Left ventricle myocardium inferior (tissue), 1 donor: ENCODE measurements around the gene COMMD9. TPM values are rescaled to one million over a fixed set of nuclear protein-coding genes. Genes with fewer than 3 reads are reported as not detected.

Experiments used
- DNase-seq: peaks from one replicate; pipeline ENCODE4 v3.0.0-alpha.2; 2020
- H3K27ac ChIP-seq: fragments of 200-600 bp; replicated peaks from 2 replicates; pipeline ENCODE4 v1.8.0; 2021
- H3K27me3 ChIP-seq: fragments of 200-600 bp; 2 replicates; pipeline ENCODE4 v1.8.0; 2021; ENCODE audit warnings: low read depth
- H3K36me3 ChIP-seq: fragments of 200-600 bp; 2 replicates; pipeline ENCODE4 v1.8.0; 2021
- H3K4me1 ChIP-seq: fragments of 200-600 bp; 2 replicates; pipeline ENCODE4 v1.8.0; 2021
- H3K4me3 ChIP-seq: fragments of 200-600 bp; 2 replicates; pipeline ENCODE4 v1.8.0; 2021; ENCODE audit warnings: mild to moderate bottlenecking, moderate library complexity
- H3K9me3 ChIP-seq: fragments of 200-600 bp; replicated peaks from 2 replicates; pipeline ENCODE4 v1.8.0; 2021
- intact Hi-C: fragments of 100-400 bp; cut with micrococcal nuclease; formaldehyde crosslinking; loops from one replicate; pipeline ENCODE4 v1.11.0; 2022
- total RNA-seq: library from RNA; stranded (reverse); fragmentation: NEBNext Ultra II Directional; extraction: Animal tissue kit (Norgen Biotek cat#: 25700); gene quantifications from one replicate; pipeline ENCODE4 v1.2.1, GENCODE V29; 2021
- TF ChIP-seq, protein P1 (sequence below): fragments of 200-600 bp; IDR thresholded peaks from 2 replicates; pipeline ENCODE4 v1.8.0; 2021; ENCODE audit warnings: antibody characterized with exemption, mild to moderate bottlenecking, borderline replicate concordance
- donor health status: DM: no; HTN: yes; CAD: no; lungs with severe emphysema.

COMMD9 gene
- total RNA-seq, 1 donor from 2014 or later = 58.0 TPM

DNA sequence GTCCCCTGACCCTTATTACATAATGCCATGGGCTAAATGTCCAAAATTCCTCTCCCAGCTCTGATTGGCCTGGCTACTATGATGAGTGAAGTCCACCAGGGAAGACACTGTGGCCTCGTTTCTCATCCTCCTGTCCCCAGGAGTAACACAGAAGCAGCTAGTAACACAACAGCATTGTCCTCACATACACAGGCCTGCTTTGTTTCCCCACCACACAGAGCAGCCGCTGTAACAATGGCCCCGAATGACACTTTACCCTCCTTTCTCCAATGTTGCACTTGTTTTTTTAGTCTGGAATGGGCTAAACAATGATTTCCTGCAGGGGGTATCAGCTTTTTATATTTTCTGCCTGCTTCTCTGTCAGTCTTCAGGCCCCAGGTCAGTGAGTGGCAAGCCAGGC lies 6.7 kb upstream of the COMMD9 start, which contains the start of gene PRR5L:
PRR5L (plus strand) TSS at position 363 of the 400 bp plus-strand sequence. CDS start 104,834 bp downstream, outside the sequence.
- DNase-seq = no peak
- Histone ChIP-seq H3K4me3 (no peak within 1 kb of the TSS), H3K27ac (no peak within 1 kb of the TSS), H3K9me3 (no peaks in the 10 kb centered on the region), H3K36me3 (no peaks in the 10 kb centered on the region), H3K4me1 (peaks cover 7% of the 10 kb centered on the region), H3K27me3 (no peaks in the 10 kb centered on the region)
- intact Hi-C loops = loop anchor here (10.0 kb wide), 1 partner anchor 179 kb away; no protein-coding TSS in a partner anchor
- TF ChIP-seq, protein P1, sequence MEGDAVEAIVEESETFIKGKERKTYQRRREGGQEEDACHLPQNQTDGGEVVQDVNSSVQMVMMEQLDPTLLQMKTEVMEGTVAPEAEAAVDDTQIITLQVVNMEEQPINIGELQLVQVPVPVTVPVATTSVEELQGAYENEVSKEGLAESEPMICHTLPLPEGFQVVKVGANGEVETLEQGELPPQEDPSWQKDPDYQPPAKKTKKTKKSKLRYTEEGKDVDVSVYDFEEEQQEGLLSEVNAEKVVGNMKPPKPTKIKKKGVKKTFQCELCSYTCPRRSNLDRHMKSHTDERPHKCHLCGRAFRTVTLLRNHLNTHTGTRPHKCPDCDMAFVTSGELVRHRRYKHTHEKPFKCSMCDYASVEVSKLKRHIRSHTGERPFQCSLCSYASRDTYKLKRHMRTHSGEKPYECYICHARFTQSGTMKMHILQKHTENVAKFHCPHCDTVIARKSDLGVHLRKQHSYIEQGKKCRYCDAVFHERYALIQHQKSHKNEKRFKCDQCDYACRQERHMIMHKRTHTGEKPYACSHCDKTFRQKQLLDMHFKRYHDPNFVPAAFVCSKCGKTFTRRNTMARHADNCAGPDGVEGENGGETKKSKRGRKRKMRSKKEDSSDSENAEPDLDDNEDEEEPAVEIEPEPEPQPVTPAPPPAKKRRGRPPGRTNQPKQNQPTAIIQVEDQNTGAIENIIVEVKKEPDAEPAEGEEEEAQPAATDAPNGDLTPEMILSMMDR = no peak

DNA sequence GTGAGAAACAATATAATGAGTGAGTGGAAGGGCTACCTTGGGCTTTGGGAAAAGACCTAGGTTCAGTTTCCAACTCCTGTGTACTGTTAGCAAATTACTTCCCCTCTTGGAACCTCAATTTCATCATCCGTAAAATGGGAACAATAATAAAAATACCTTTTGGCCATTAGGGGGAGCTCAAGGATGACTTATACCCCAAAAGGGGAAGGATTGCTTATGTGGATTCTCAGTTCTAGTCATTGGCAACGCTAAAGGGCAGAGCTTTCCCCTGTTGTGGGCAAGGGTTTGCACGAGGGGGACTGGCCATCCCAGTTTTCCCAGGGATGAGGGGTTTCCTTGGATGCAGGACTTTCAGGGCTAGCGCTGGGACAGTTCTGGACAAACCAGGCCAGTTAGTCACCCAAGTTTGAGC lies 3.1 kb upstream of the COMMD9 start:
- TF ChIP-seq, protein P1 = peak; percentile 50
- Histone ChIP-seq H3K4me1 (peaks cover 23% of the 10 kb centered on the region), H3K27ac (no peak overlapping the region), H3K27me3 (no peaks in the 10 kb centered on the region), H3K9me3 (no peaks in the 10 kb centered on the region), H3K36me3 (no peaks in the 10 kb centered on the region), H3K4me3 (no peak overlapping the region)
- intact Hi-C loops = loop anchor here (10.0 kb wide), 1 partner anchor 182 kb away; no protein-coding TSS in a partner anchor
- no peak for DNase-seq

- Histone ChIP-seq H3K27me3 (no peaks in the 10 kb centered on the region), H3K27ac (peak overlapping the region; percentile 65), H3K4me1 (peaks cover 23% of the 10 kb centered on the region), H3K9me3 (peaks cover 1% of the 10 kb centered on the region), H3K4me3 (peak overlapping the region; percentile 74), H3K36me3 (no peaks in the 10 kb centered on the region)
- intact Hi-C loops = no loop called here
- no peak for DNase-seq
- TF ChIP-seq, protein P1 = no peak
These were observed 590 bp downstream of the COMMD9 start for GRCh38 chr11:36288442-36289225.

DNA sequence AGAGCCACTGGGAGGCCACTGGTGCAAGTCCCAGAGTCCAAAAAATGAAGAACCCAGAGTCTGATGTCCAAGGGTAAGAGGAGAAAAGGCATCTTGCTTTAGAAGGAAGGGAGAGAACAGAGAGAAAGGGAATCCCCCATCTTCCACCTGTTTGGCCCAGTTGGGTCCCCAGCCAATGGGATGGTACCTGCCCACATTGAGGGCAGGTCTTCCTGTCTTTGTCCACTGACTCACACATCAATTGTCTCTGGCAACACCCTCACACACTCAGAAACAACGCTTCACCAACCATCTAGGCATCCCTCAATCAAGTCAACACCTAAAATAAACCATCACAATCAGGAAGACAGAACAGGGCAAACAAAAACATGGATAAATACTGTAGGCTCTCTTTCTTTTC lies 6.3 kb downstream of the COMMD9 start:
- peaks cover 29% of the 10 kb centered on the region for H3K36me3 ChIP-seq
- no peak overlapping the region for H3K4me3 ChIP-seq
- no peak for DNase-seq
- H3K4me1 ChIP-seq = peaks cover 19% of the 10 kb centered on the region
- peaks cover 17% of the 10 kb centered on the region for H3K9me3 ChIP-seq
- intact Hi-C loops = no loop called here
- H3K27ac ChIP-seq = no peak overlapping the region
- TF ChIP-seq, protein P1 = no peak
- H3K27me3 ChIP-seq = no peaks in the 10 kb centered on the region

DNA sequence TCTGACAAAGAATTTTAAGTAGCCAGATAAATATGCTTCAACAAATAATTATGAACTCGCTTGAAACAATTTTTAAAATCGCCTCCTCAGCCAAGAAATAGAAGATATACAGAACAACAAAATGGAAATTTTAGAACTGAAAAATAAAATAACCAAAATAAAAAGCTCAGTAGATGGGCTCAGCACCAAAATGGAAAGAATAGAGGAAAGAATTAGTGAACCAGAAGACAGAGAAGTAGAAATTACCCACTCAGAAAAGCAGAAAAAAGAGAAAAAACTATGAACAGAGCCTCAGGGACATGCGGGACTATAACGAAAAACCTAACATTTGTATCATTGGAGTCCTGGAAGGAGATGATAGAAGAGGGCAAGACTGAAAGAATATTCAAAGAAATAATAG lies 7.4 kb downstream of the COMMD9 start:
- intact Hi-C loops = no loop called here
- Histone ChIP-seq H3K4me3 (no peak overlapping the region), H3K27me3 (no peaks in the 10 kb centered on the region), H3K4me1 (peaks cover 14% of the 10 kb centered on the region), H3K27ac (no peak overlapping the region), H3K36me3 (peaks cover 37% of the 10 kb centered on the region), H3K9me3 (peaks cover 17% of the 10 kb centered on the region)
- DNase-seq = no peak
- TF ChIP-seq, protein P1 = no peak
